IMR-90 (cell line): ENCODE results near the gene PFKL. TPM values are rescaled to one million over a fixed set of nuclear protein-coding genes. Genes with fewer than 3 reads are reported as not detected.

Experiments used
- ATAC-seq: fragments of 200-7000 bp; cut with Tn5 transposase; 2 replicates; pipeline ENCODE4 v1.9.1; 2020; ENCODE audit warnings: low read depth, mild to moderate bottlenecking, moderate library complexity
- BruUV-seq: library from RNA; stranded (reverse); fragments of 400-500 nt; replicated peaks from 2 replicates; lab custom pipeline; 2021; lab: Mats Ljungman, UMichigan
- CTCF ChIA-PET: fragments of 300-600 bp; formaldehyde crosslinking; extraction: SDS; loops from one replicate; lab custom pipeline; 2021; ENCODE audit warnings: antibody characterized with exemption; lab: Yijun Ruan, JAX
- POLR2A ChIA-PET: fragments of 300-600 bp; sonication (Branson Sonifier 250); formaldehyde crosslinking; loops from one replicate; lab custom pipeline; 2022; ENCODE audit warnings: antibody characterized with exemption; ENCODE audit not compliant: unreplicated experiment; lab: Charles Lee
- DNase-seq: peaks from one replicate; pipeline ENCODE4 v3.0.0; 2013
- H2AFZ ChIP-seq: replicated peaks from 2 replicates; pipeline ENCODE3; 2013; ENCODE audit warnings: low read length, mild to moderate bottlenecking; ENCODE audit not compliant: poor library complexity
- H2AK5ac ChIP-seq: 2 replicates; pipeline ENCODE4 v1.6.1; 2013; ENCODE audit warnings: low read depth, low read length, inconsistent platforms
- H2AK9ac ChIP-seq: replicated peaks from 2 replicates; pipeline ENCODE3; 2013; ENCODE audit warnings: mild to moderate bottlenecking, low read depth, low read length, moderate library complexity; ENCODE audit not compliant: poor library complexity
- H2BK120ac ChIP-seq: 2 replicates; pipeline ENCODE4 v1.6.1; 2013; ENCODE audit warnings: low read depth, low read length, inconsistent platforms
- H2BK15ac ChIP-seq: 3 replicates; pipeline ENCODE4 v1.6.1; 2013; ENCODE audit warnings: low read depth, low read length, inconsistent platforms
- H2BK20ac ChIP-seq: 2 replicates; pipeline ENCODE4 v1.6.1; 2013; ENCODE audit warnings: low read depth, mild to moderate bottlenecking, inconsistent platforms, low read length, moderate library complexity
- H2BK5ac ChIP-seq: 2 replicates; pipeline ENCODE4 v1.6.1; 2013; ENCODE audit warnings: mild to moderate bottlenecking, low read depth, low read length, inconsistent platforms; ENCODE audit not compliant: poor library complexity, severe bottlenecking
- H3K14ac ChIP-seq: replicated peaks from 2 replicates; pipeline ENCODE4 v1.6.1; 2013; ENCODE audit warnings: low read depth, low read length, inconsistent platforms
- H3K18ac ChIP-seq: 2 replicates; pipeline ENCODE4 v1.6.1; 2013; ENCODE audit warnings: low read depth, low read length, control low read depth
- H3K23ac ChIP-seq: 2 replicates; pipeline ENCODE4 v1.6.1; 2013; ENCODE audit warnings: low read depth, low read length, inconsistent platforms
- H3K27ac ChIP-seq: 2 replicates; pipeline ENCODE4 v1.5.1; 2013; ENCODE audit warnings: mild to moderate bottlenecking, control low read depth, low read length; ENCODE audit not compliant: insufficient read depth
- H3K27me3 ChIP-seq: 2 replicates; pipeline ENCODE4 v1.6.1; 2013; ENCODE audit warnings: low read length; ENCODE audit not compliant: control insufficient read depth, insufficient read depth
- H3K36me3 ChIP-seq: 2 replicates; pipeline ENCODE4 v1.6.1; 2013; ENCODE audit warnings: low read length, mixed read lengths; ENCODE audit not compliant: control insufficient read depth, insufficient read depth
- H3K4ac ChIP-seq: 2 replicates; pipeline ENCODE4 v1.6.1; 2013; ENCODE audit warnings: low read depth, low read length, inconsistent platforms
- H3K4me1 ChIP-seq: 2 replicates; pipeline ENCODE4 v1.6.1; 2013; ENCODE audit warnings: low read length, mixed read lengths; ENCODE audit not compliant: control insufficient read depth, insufficient read depth
- H3K4me2 ChIP-seq: 2 replicates; pipeline ENCODE4 v1.6.1; 2013; ENCODE audit warnings: low read depth, mild to moderate bottlenecking, control low read depth, low read length, moderate library complexity
- H3K4me3 ChIP-seq: 2 replicates; pipeline ENCODE4 v1.5.1; 2013; ENCODE audit warnings: low read depth, mild to moderate bottlenecking, control low read depth, low read length, moderate library complexity; ENCODE audit not compliant: insufficient read depth
- H3K56ac ChIP-seq: 2 replicates; pipeline ENCODE4 v1.6.1; 2013; ENCODE audit warnings: low read length, inconsistent platforms; ENCODE audit not compliant: insufficient read depth; ENCODE audit errors: extremely low read depth
- H3K79me1 ChIP-seq, 2 experiments: 2 replicates each; pipeline ENCODE4 v1.6.1; 2013; ENCODE audit warnings: low read length in 2 of 2, inconsistent platforms in 1 of 2, low read depth in 1 of 2
- H3K9ac ChIP-seq: 2 replicates; pipeline ENCODE4 v1.6.1; 2013; ENCODE audit warnings: low read depth, low read length, control low read depth
- H3K9me1 ChIP-seq: 2 replicates; pipeline ENCODE4 v1.6.1; 2013; ENCODE audit warnings: low read length, inconsistent platforms; ENCODE audit not compliant: insufficient read depth
- H3K9me3 ChIP-seq: 2 replicates; pipeline ENCODE4 v1.6.1; 2013; ENCODE audit warnings: low read length; ENCODE audit not compliant: control insufficient read depth, insufficient read depth
- H4K20me1 ChIP-seq: 2 replicates; pipeline ENCODE4 v1.6.1; 2013; ENCODE audit warnings: low read length, inconsistent platforms; ENCODE audit not compliant: insufficient read depth
- H4K5ac ChIP-seq: 2 replicates; pipeline ENCODE4 v1.6.1; 2013; ENCODE audit warnings: mild to moderate bottlenecking, low read depth, low read length, control low read depth
- H4K8ac ChIP-seq, 2 experiments: 2 replicates each; pipeline ENCODE4 v1.6.1; 2013; ENCODE audit warnings: low read depth in 2 of 2, low read length in 2 of 2, control low read depth in 1 of 2, inconsistent platforms in 1 of 2
- H4K91ac ChIP-seq: 2 replicates; pipeline ENCODE4 v1.6.1; 2013; ENCODE audit warnings: low read depth, low read length, inconsistent platforms; ENCODE audit not compliant: insufficient read depth
- BHLHE40 ChIP-seq: fragments of 150-350 bp; IDR thresholded peaks from 2 replicates; pipeline ENCODE4 v1.6.1; 2016; ENCODE audit warnings: mild to moderate bottlenecking, low read depth, low read length
- CEBPB ChIP-seq: IDR thresholded peaks from 2 replicates; pipeline ENCODE4 v1.6.1; 2012; ENCODE audit warnings: low read depth, low read length, improper control_type of control experiment
- CHD1 ChIP-seq: IDR thresholded peaks from 2 replicates; pipeline ENCODE4 v1.6.1; 2012; ENCODE audit warnings: low read depth, low read length, improper control_type of control experiment
- ELK1 ChIP-seq: fragments of 150-350 bp; IDR thresholded peaks from 2 replicates; pipeline ENCODE4 v1.6.1; 2016; ENCODE audit warnings: low read depth, mild to moderate bottlenecking, low read length, moderate library complexity, borderline replicate concordance
- MAFK ChIP-seq: IDR thresholded peaks from 2 replicates; pipeline ENCODE4 v1.6.1; 2012; ENCODE audit warnings: low read depth, low read length, improper control_type of control experiment
- MAZ ChIP-seq: IDR thresholded peaks from 2 replicates; pipeline ENCODE4 v1.6.1; 2012; ENCODE audit warnings: low read depth, mild to moderate bottlenecking, low read length, improper control_type of control experiment, moderate library complexity, borderline replicate concordance
- RCOR1 ChIP-seq: IDR thresholded peaks from 2 replicates; pipeline ENCODE4 v1.6.1; 2012; ENCODE audit warnings: mild to moderate bottlenecking, low read length, improper control_type of control experiment; ENCODE audit not compliant: insufficient replicate concordance
- SMC3 ChIP-seq: fragments of 150-350 bp; IDR thresholded peaks from 2 replicates; pipeline ENCODE4 v1.6.1; 2016; ENCODE audit warnings: low read depth, mild to moderate bottlenecking, antibody characterized with exemption, low read length, moderate library complexity
- USF2 ChIP-seq: fragments of 150-350 bp; IDR thresholded peaks from 2 replicates; pipeline ENCODE4 v1.6.1; 2017; ENCODE audit warnings: mild to moderate bottlenecking, antibody characterized with exemption, low read length, low read depth
- WGBS, 2 experiments: methylation state at CpG; one replicate each; pipeline versions ENCODE4 v1.1.5 to v1.1.7; 2013; ENCODE audit warnings: missing lambda C conversion rate in 2 of 2; ENCODE audit not compliant: insufficient read length in 1 of 2; ENCODE audit errors: extremely low coverage in 2 of 2; 5-methylcytosine and 5-hydroxymethylcytosine counted together
- dilution Hi-C: fragments of 300-500 bp; cut with HindIII; formaldehyde crosslinking; loops from one replicate; pipeline ENCODE4 v1.14.3; 2018; ENCODE audit warnings: low sequenced_read_pairs; ENCODE audit not compliant: unreplicated experiment
- in situ Hi-C: fragments of 300-500 bp; cut with MboI; formaldehyde crosslinking; loops from 3 replicates; pipeline ENCODE4 v1.14.3; 2019; ENCODE audit warnings: low sequenced_read_pairs, inconsistent platforms, mixed read lengths
- intact Hi-C: fragments of 100-400 bp; cut with micrococcal nuclease; formaldehyde crosslinking; loops from 2 replicates; pipeline ENCODE4 v1.10.0; 2022
- polyA plus RNA-seq, 3 experiments: library from polyadenylated mRNA; depleted of rRNA; stranded (reverse); fragments of >200 nt; gene quantifications; 2 replicates each; pipeline ENCODE4 v1.2.3, GENCODE V29; 2012; ENCODE audit warnings: low replicate concordance in 1 of 3
- total RNA-seq: library from RNA; depleted of rRNA; stranded (reverse); fragments of >200 nt; gene quantifications from 2 replicates; pipeline ENCODE4 v1.2.3, GENCODE V29; 2012

PFKL gene
- total and polyA plus RNA-seq, 2 of the 4 experiments (the other 2 are of a cell fraction): 103 to 126 TPM

- Histone ChIP-seq H3K18ac (no peak overlapping the region), H3K27me3 (no peaks in the 10 kb centered on the region), H3K9me1 (no peaks in the 10 kb centered on the region), H2AK9ac (no peak overlapping the region), H2BK5ac (no peak overlapping the region), H4K8ac (no peak overlapping the region), H3K9me3 (no peaks in the 10 kb centered on the region), H3K56ac (no peak overlapping the region), H2BK15ac (no peak overlapping the region), H4K5ac (no peak overlapping the region), H3K14ac (no peak overlapping the region), H4K91ac (no peak overlapping the region), H3K36me3 (peaks cover 67% of the 10 kb centered on the region), H3K4me1 (no peaks in the 10 kb centered on the region), H3K27ac (no peak overlapping the region), H2AK5ac (no peak overlapping the region), H3K79me1 (no peaks in the 10 kb centered on the region), H3K4me3 (no peak overlapping the region), H3K23ac (no peak overlapping the region), H3K4ac (no peak overlapping the region), H2BK120ac (no peak overlapping the region), H2AFZ (no peak overlapping the region), H3K4me2 (no peak overlapping the region), H3K9ac (no peak overlapping the region), H2BK20ac (no peak overlapping the region), H4K20me1 (peaks cover 4% of the 10 kb centered on the region)
- intact Hi-C loops: no loop called here
- no TSS peak for BruUV-seq
- DNase-seq: no peak
- TF ChIP-seq MAFK (no peak), BHLHE40 (no peak), CHD1 (no peak), MAZ (no peak), USF2 (no peak), ELK1 (no peak), SMC3 (no peak), RCOR1 (no peak), CEBPB (no peak)
- ChIA-PET CTCF (no interaction called here), POLR2A (no interaction called here)
- ATAC-seq: no peak
- 96% methylated on average over 11 of the region's 20 CpGs; no CpG with 5 or more reads in 1 of the 2 experiments for WGBS, 2 experiments
- dilution Hi-C loops: no loop called here
- in situ Hi-C loops: no loop called here
Observed at GRCh38 chr21:44323591-44323990, 23.7 kb downstream of the PFKL start.
